HG03520 (cell line): ENCODE measurements around the gene SUSD3.
"Not testable (repeated sequence)": the region's sequence is repeated elsewhere in the genome, so short reads cannot be mapped to it uniquely, and the experiment has no call there.

Experiments used
- ATAC-seq: cut with Tn5 transposase; IDR thresholded peaks from one replicate; pipeline ENCODE4 v1.9.1; 2021; ENCODE audit warnings: mild to moderate bottlenecking, moderate library complexity; ENCODE audit not compliant: unreplicated experiment

The SUSD3 gene

DNA sequence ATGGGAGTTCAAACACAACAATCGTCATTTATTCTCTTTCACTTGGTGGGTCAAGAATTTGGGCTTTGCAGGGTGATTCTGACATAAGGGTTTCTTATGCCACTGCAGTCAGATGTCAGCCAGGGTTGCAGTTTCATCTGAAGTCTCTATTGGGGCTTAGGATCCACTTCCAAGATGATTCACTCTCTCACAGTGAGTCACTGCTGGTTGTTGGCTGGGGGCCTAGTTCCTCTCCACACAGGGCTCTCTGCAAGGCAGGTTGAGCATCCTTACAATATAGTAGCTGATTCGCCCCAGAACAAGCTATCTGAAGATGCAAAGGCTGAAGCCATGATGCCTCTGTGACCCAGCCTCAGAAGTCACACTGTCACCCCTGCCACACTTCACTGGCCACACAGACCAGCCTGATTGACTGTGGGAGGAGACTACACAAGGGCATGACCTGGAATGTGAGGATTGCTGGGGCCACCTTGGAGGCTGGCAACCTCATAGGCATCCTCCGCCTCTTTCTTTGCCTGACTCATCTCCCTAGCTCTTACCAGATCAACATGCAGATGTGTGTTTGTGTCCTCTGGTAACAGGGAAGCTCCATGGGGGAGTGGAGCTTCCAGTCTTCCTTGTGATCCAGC is 33.1 kb downstream of the SUSD3 start:
- no peak for ATAC-seq

DNA sequence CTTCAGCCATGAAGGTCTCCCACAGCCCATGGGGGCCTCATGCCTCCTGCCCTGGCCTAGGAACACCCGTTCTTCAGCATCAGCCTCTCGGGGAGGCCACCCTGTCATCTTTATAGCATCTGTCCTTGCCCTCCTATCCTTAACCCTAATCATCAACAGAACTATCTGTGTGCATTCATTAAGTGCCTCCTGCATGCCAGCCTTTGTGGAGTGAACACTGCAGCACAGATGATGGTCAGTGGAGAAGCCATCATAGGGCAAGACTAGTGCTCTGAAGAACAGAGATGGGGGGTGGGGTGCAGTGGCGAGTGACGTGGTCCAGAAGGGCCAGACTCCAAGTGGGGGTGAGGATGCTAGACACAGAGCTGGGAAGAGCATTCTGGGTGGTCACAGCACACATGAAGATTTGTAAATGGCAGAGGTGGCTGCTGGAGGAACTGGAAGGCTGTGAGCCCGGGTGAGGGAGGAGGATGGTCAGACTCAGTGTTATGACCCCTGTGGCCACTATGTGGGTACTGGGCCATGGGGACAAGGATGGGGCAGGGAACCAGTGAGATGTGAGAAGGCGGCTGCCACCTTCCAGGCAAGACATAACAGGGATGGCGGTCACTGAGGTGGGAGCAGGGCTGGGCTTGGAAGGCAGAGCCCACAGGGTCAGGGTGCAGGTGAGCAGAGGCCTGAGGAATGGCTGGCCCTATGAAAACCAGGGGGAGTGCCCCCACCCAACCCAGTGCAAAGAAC is 33.9 kb downstream of the SUSD3 start:
- no peak for ATAC-seq

DNA sequence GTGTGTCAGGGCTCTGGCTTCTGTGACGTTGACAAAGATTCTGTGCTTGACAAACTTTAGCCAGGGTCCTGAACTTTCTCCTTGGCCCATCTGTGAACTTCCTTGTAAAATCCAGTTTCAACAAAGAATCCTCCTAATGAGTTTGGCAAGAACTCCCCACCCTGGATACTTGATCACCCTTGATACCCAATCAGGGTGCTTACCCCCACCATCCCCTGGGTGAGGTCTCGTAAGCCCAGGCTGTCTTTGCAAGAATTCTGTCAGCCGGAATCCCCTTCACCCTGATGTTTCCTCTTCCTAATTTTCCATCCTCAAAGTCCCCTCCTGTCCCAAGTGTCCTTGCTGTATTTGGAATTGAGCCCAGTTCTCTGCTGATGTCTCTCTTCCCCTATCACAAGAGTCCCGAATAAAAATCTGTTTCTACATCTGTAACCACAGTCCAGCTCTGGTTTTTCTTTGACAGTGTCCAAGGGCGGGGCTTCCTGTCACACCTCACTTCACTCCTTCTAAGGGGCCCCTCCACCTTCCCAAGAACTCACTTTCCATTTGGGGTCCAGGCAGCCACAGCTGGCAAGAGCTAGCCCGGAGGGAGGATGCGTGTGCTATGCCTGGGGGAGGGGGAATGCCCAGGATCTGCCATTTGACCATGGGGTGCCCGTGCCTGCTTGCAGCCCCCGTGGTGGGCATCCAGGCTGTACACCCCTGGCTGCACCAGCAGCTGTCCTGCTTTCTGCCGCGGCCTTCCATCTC is 34.8 kb downstream of the SUSD3 start:
- ATAC-seq: no peak

DNA sequence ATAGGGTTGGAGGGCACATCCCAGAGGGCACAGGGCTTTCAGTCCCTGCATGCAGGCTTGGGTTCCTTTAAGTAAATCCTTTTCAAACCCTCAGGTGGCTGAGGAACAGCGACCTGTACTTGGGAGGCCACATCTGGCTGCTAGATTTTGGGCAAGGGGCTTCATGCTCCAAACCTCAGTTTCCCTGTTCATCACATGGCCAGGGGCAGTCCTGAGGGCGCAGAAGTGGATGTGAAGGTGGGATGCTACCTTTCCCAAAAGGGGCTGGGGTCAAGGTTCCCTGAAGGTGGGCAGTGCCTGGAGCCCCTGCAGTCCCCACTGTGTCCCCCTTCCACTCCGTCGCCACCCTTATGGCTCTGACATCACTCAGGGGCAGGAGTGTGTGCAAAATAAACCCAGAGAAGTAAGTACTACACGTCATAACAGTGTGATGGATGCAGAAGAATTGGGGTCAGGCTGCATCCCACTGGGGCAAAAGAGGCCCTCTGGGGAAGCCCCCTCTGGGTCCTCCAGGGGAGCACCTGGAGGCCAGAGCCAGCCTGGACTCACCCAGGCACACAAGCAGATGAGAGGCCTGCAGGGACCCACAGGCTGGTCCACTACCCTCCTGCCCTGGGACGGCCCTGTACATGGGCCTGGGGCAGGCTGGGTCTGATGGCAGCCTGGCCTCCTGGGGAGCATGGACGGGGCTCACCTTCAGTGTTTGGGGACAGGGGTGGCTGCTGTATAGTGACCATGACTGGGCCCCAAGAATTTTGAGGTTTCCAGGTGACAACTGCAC is 35.6 kb downstream of the SUSD3 start:
- no peak for ATAC-seq

DNA sequence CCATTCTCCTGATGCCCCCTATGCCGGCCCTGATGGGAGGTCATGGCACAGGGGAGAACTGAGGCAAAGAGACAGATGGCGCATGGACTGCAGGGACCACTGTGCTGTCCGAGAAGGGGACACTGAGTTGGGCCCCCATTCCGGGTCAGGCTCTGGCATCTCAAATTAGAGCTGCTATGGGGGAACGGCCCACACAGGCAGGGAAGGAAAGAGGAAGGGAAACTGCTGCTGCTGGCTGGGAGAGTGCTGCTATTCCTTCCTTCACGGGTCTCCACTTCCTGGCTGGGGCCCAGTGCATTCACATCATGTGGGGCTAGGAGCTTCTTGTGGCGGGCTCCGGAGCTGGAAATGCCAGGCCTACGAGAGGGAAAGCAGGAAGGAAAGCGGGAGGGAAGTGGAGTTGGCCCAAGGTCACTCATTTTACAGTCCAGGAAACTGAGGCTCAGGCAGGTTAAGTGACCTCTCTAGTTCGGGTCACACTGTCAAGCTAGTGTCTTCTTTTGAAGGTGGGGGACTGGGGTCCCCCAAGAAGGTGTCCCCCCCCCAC is 36.2 kb downstream of the SUSD3 start:
- no peak for ATAC-seq

DNA sequence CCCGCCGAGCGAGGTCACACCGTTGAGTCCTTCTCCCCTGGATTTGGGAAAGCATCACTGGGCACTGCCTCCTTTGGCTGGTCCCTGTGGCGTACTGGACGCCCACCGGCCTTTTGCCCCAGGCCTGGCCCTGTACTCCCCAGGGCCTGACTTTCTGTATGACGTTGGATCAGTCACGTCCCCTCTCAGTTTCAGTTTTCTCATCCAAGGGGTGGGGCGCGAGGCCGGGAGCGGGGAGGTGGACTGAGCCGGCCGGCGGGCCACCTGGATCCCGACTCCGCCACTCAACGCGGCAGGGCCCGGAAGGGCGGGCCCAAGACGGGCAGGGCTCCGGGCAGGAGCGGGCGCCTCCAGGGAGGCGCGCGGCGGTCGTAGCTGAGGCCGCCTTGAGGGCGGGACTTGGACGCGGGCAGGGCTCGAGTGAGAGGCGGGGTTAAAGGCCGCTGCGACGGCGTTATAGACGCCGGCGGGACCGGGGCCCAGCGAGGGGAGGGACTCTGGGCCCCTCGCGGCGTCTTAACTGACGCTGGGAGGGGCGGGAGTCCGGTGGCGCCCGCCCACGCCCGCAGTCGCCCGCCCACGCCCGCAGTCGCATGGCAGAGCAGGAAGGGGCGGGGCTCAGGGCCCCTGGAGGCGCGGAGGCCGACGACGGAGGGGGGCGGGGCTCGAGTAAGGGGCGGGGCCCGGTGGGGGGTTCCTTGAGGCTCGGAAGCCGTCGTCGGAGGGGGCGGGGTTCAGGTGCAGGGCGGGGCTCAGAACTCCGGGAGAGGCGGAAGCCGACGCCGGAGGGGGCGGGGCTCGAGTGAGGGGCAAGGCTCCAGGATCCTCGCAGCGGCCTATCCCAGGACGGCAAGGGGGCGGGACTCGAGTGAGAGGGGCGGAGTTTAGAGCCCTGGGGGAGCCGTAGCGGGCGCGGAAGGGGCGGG is 37.0 kb downstream of the SUSD3 start:
- peak; percentile 71 for ATAC-seq

DNA sequence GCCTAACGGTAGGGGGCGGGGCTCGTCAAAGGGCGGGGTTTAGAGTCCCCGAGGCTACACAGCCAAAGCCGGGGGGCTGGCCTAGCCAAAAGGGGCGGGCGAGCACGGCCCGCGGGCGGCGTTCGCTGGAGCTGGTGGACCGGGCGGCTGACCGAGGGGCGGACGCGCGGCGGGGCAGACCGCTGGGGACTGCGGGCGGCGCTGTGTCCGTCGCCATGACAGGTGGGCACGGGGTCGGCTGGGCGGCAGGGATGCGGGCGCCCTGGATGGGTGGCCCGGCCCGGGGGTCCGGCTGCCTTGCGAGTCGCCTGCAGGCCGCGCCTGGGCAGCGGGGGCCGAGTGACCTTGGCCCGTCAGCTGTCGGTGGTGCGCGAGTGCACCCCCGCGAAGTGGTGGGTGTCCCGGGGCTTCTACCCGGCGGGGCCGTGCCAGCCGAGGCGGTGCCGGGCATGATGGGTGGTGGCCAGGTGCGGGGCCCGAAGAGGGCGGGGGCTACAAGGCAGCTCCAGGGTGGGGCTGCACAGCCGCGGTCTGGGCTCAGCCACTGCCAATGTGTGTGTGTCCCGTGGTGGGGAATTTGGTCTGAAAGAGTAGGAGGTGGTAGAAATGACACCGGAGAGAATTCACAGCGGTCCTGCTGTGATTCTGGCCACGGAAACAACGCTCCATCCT is 37.8 kb downstream of the SUSD3 start, which contains the start of gene CARD19:
TSS of gene CARD19 (plus strand) at position 87 of the 672 bp plus-strand sequence. CDS start at position 216, 129 bp downstream.
- peak; percentile 7 for ATAC-seq

DNA sequence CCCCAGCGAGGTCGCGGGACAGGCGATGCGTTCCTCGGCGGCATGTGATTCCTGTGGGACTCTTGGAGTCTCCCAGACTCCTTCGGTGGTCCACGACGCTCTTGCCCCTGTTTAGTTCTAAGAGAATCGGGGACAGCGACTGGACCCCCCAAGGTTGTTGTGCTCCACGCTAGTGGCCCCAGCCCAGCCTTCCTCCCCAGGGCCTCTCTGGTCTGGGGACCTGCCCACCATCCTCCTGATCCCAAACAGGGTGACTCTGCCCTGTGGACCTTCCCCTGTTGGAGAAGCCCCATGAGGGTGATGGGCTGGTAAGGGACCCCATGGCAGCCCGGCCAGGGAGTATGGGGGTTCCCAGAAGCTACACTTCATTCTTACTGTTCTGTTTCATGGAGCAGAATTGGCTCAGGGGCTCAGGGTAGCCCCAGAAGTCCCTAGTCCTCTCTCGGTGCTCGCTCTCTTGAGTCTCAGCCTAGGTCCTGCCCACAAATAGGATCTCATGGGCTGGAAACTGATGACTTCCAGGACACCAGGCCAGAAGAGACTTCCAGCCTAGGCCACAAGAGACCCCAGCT is 38.4 kb downstream of the SUSD3 start:
- no peak for ATAC-seq

DNA sequence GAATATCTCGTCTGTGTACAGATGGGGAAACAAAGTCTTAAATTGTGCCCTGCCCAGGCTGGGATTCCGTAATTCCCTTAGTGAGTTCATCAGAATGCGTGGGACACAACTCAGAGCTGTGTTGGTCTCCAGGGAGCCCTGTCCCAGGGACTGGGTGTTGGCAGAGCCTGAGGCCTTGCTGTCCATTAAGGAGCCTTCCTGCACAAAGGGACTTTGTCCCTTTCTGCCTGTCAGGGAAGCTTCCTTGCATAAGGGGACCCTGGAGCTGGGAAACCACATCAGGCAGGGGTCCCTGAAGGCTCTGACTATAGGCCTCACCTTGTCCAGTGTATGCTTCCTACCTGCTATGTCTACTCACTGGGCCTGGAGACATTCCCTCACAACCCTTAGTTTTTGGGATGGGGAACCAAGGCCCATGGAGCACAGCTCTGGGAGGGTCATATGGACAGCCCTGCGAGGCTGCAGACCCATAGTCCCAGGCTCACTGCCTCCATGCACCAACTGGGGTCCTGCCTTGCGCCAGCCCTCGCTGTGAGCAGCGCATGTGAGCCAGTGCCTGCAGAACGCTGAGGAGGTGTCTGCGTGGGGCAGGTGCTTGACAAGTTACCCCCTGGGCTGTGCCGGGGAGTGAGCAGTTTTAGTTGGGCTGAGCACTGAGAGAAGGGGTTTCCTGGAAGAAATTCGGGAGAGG is 39.2 kb downstream of the SUSD3 start:
- no peak for ATAC-seq

DNA sequence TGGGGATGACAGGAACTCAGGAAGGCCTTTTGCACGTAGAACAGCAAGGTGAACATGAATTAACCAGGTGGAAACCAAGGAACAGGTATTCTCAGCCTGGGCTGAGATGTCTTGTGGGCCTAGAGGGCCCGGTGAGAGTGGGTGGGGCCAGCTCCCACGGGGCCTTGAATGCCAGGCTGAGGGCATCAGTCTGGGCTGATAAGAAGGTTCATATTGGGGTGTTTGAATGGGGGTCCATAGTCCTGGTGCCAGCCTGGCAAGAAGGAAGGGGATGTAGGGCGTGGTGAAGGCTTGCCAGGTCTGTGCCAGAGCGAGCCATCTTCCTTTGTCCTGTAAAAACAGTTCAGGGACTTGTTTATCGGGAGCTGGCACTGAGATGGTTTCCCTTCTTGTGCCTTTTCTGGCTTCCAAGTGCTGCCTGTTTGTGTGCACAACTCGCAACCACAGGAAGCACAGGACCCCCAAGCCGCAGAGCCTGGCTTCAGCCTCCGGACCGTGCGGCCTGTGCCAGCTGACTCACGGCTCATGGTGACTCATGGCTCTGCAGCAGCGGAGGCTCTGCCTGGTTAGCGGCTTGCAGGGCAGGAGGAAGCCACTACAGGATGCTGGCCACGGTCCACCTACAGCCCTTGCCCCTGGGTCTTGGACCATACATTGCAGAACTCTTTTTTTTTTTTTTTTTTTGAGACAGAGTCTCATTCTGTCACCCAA is 39.9 kb downstream of the SUSD3 start:
- ATAC-seq: no peak

DNA sequence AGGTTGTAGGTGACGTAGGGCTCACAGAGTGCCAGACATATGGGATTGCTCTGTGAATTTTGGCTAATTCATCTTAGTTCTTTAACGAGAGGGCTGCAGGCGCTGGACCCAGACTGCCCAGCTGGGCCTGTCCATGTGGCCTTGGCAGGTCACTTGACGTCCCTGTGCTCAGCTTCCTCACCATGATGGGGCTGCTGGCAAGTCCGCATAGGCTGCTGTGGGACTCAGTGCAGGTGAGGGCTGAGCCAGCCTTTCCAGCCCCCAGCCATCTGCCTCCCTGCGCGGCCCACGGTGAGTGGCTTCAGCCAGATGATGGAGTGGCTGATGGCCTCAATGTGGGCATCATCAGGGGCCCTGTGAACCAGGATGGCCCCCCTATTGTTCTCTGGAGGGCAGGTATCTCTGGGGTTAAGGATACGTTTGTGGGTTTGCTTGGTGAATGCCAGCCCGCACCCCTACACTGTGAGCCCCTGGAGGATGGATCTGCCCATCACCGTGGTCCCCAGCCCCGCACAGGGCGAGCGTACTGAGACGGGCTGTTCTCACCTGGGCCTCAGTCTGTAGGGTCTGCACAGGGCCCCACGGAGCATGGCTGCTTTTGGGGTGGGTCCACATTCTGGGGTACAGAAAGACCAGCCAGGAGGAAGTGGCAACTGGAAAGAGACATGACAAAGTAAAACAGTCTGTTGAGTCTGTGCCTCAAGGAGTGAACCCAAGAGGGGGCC is 41.2 kb downstream of the SUSD3 start:
- no peak for ATAC-seq

DNA sequence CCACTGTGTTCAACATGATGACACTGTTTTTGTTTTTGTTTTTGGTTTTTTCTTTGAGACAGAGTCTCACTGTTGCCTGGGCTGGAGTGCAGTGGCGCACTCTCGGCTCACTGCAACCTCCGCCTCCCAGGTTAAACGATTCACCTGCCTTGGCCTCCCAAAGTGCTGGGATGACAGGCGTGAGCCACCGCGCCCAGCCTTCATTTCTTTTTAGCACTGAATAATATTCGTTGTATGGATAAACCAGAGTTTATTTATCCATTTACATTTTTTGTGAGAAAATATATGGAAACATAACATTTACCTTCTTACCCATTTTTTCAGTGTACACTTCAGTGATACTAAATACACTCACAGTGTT is 41.8 kb downstream of the SUSD3 start:
- no peak for ATAC-seq

DNA sequence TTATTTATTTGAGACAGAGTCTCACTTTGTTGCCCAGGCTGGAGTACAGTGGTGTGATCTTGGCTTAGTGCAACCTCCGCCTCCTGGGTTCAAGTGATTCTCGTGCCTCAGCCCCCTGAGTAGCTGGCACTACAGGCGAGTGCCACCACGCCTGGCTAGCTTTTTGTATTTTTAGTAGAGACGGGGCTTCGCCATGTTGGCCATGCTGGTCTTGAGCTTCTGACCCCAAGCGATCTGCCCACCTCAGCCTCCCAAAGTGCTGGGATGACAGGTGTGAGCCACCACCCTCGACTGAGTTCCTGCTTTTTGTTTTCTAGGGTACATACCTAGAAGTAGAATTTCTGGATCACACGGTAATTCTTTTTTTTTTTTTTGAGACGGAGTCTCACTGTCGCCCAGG is 42.6 kb downstream of the SUSD3 start:
- not testable (repeated sequence) for ATAC-seq

DNA sequence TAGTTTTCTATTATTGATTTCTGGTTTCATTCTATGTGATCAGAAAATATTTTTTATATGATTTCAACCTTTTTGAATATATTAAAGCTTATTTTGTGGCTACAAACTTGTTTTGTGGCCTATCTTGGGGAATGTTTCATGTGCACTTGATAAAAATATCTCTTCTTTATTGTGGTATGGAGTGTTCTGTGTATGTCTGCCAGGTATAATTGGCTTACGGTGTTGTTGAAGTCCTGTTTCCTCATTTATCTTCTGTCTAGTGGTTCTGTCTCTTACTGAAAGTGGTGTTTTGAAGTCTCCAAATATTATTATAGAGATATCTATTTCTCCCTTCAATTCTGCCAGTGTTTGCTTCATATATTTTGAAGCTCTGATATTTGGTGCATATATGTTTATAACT is 47.1 kb downstream of the SUSD3 start:
- no peak for ATAC-seq

DNA sequence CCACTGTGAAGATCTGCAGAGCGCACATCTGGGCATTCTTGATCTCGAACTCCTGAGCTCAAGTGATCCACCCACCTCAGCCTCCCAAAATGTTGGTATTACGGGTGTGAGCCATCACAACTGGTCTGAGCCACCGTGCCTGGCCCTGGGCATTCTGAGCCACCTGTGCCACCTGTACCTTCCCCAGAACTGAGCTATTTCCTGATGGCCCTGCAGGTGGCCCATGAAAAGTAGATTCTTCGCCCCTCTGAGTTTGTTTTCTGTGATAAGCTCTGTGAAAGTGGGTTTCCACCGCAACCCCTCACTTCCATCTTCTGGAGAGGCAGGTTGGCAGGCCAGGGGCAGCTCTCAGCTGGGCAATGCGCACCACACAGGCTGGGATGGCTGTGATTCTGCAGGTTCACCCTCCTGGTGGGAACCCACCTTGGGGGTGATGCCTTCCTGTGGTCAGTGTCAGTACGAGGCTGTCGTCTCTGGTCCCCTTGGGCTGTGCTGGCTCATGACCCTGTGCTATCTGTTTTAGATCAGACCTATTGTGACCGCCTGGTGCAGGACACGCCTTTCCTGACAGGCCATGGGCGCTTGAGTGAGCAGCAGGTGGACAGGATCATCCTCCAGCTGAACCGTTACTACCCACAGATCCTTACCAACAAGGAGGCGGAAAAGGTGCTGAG is 48.8 kb downstream of the SUSD3 start:
- ATAC-seq: no peak

DNA sequence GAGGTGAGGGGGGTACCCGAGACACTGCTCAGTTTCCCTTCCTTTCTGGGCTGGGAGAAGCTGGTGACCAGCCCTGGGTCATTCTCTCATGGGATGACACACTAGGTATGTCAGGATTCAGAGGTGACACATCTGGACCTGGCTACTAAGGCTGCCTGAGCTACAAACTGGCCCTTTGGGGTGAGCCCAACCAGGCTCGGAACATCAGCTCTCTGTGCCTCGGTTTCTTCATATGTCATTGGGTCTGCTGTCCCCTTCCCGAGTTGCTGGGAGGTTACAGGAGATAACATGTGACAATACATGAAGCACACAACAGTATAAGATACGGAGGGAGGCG is 49.3 kb downstream of the SUSD3 start:
- no peak for ATAC-seq
